Measurements from ENCODE around the gene SF3A1. TPM values are rescaled to one million over a fixed set of nuclear protein-coding genes. Genes with fewer than 3 reads are reported as not detected.

The SF3A1 gene
- total RNA-seq, 1 donor from 2014 or later = 92.9 TPM

DNA sequence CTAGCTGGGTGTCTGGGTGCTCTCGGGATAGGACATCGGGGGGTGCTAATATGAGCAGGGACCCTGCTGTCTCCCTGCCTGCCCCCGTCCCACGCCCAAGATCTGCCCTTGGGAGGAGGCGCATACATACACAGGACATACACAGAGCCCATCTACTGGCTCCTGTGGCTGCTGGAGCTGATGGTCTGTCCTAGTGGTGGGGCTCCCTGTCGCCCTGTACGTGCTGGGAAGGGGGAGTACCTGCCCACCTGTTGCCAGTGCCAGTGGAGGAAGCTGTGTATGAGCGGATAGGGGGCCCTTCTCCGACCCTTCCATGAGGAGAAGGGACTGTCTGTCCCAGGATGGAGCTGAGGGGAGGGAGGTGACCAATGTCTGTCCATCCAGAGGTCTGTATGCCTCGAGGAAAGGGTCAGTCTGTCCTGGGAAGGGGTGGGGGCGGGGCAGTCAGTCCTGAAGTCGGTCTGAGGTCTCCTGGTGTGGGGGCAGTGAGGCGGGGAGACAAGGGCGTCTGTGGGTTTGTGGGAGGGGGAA, 30.9 kb downstream of the SF3A1 start:
- intact Hi-C loops (cut with DNase I) = loop anchor here (1.0 to 5.0 kb wide), 4 partner anchors 15 to 723 kb away; partner anchors contain the start of gene NF2
- Histone ChIP-seq H3K4me3 (peak overlapping the region; percentile 95 to 100), H3K36me3 (peaks cover 0 to 11% of the 10 kb centered on the region in 2 donors), H3K27me3 (no peaks in the 10 kb centered on the region), H3K4me1 (peaks cover 17 to 48% of the 10 kb centered on the region in 2 donors), H3K27ac (peak overlapping the region; percentile 94 to 95), H3K9me3 (no peaks in the 10 kb centered on the region)
- DNase-seq (ENCODE audit: low spot score in 2 of 2) = no peak
- TF ChIP-seq, protein P1, sequence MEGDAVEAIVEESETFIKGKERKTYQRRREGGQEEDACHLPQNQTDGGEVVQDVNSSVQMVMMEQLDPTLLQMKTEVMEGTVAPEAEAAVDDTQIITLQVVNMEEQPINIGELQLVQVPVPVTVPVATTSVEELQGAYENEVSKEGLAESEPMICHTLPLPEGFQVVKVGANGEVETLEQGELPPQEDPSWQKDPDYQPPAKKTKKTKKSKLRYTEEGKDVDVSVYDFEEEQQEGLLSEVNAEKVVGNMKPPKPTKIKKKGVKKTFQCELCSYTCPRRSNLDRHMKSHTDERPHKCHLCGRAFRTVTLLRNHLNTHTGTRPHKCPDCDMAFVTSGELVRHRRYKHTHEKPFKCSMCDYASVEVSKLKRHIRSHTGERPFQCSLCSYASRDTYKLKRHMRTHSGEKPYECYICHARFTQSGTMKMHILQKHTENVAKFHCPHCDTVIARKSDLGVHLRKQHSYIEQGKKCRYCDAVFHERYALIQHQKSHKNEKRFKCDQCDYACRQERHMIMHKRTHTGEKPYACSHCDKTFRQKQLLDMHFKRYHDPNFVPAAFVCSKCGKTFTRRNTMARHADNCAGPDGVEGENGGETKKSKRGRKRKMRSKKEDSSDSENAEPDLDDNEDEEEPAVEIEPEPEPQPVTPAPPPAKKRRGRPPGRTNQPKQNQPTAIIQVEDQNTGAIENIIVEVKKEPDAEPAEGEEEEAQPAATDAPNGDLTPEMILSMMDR (IDR thresholded peaks at IDR 0.05) = no peak

DNA sequence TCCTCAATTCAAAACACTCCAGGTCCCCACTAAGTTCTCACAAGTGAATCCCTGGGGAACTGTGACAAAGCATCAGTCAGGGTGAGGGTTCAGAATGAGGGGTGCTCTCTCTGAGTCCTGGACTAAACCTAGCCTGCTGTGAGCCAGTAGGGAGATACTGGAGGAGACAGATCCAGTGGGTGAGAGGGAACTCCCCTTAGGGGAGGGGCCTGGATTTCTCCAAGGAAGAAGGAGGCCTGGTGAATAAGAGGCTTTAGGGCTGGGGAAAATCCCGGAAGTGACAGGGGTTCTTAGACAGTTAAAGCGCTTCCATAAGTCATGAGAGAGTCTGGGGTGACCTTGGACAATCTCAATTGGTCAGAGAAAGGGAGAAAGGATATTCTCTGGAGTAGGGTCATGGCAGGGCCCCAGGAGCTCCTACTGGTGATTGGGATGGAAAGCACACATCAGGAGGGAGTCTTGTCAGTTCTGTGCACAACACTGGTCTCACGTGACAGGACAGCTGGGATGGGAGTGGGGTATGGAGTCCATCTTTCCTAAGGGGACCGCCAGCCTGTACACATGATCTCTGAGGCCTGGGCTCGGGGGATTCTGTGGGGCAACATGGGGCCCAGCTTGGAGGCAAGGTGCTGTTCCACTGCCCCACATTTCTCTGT, 31.5 kb downstream of the SF3A1 start:
- Histone ChIP-seq H3K27ac (peak overlapping the region; percentile 94 to 95), H3K36me3 (peaks cover 0 to 9% of the 10 kb centered on the region in 2 donors), H3K4me1 (peaks cover 22 to 54% of the 10 kb centered on the region in 2 donors), H3K9me3 (no peaks in the 10 kb centered on the region), H3K4me3 (peak overlapping the region; percentile 95 to 100), H3K27me3 (no peaks in the 10 kb centered on the region)
- intact Hi-C loops (cut with DNase I) = loop anchor here (2.0 to 5.0 kb wide), 2 partner anchors 14 to 723 kb away; partner anchors contain the start of gene NF2
- TF ChIP-seq, protein P1 (IDR thresholded peaks at IDR 0.05) = no peak
- peak; percentile 47 to 88 for DNase-seq (ENCODE audit: low spot score in 2 of 2)

DNA sequence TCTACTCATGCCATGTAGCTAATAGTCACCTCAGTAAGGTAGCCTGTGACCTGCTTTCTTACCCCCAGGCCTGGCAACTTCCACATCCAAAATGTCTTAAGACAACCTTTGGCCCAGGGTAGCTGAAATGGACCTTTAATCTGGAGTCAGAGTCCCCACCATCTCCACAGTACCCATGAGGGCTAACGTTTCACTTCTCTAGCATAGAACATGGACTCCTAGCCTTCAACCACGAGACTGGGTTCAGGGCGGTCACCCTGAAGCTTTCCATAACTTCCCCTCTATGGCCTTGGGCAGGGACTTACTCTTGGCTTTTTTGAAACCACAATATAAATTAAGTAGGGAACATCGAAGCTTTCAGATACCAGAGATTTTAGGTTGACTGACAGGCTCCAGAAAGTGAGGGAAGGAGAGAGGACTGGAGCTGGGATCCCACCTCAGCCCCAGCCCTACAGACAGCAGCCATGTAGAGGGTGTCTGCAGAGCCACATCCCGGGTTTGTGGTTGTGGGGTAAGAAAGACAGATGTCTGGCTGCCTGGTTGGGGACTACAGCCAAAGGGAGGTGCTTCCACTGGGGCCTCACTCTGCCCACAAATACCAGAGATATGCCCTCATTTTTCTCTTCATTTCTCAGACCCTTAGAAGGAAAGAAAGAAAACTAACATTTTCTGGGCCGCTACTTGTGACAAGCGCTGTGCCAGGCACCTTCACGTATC, 32.5 kb downstream of the SF3A1 start:
- no peak for DNase-seq (ENCODE audit: low spot score in 2 of 2)
- intact Hi-C loops (cut with DNase I) = loop anchor here (2.0 kb wide), 1 partner anchor 13 kb away; no protein-coding TSS in a partner anchor
- Histone ChIP-seq H3K27me3 (no peaks in the 10 kb centered on the region), H3K27ac (peak overlapping the region; percentile 94 to 95), H3K36me3 (peaks cover 0 to 10% of the 10 kb centered on the region in 2 donors), H3K4me3 (peak overlapping the region; percentile 95 to 100), H3K9me3 (no peaks in the 10 kb centered on the region), H3K4me1 (peaks cover 22 to 63% of the 10 kb centered on the region in 2 donors)
- TF ChIP-seq, protein P1 (IDR thresholded peaks at IDR 0.05) = no peak

DNA sequence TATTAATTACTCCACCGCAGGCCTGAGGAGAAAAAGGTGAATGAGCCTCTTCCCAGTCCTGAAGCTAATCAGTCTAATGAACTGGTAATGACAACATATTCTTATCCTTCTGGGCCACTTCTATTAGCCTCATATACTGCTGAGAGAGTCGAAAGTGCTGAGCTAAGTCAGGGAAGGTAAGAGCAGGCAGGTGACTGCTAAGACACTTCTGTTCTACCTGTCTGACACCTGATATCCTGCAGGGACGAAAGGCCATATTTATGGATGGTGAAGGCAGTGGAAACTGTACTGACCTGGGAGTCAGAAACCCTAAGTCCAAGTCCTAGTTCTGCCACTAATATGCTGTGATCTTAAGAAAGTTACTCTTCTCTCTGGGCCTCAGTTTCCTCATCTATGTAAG, 33.4 kb downstream of the SF3A1 start:
- peaks cover 22 to 72% of the 10 kb centered on the region in 2 donors for H3K4me1 ChIP-seq
- no peak for DNase-seq (ENCODE audit: low spot score in 2 of 2)
- no peak overlapping the region for H3K4me3 ChIP-seq
- TF ChIP-seq, protein P1 (IDR thresholded peaks at IDR 0.05) = no peak
- no peaks in the 10 kb centered on the region for H3K27me3 ChIP-seq
- intact Hi-C loops (cut with DNase I) = no loop called here
- H3K27ac ChIP-seq = peak overlapping the region; percentile 94 to 95
- no peaks in the 10 kb centered on the region for H3K9me3 ChIP-seq
- H3K36me3 ChIP-seq = peaks cover 0 to 12% of the 10 kb centered on the region in 2 donors

DNA sequence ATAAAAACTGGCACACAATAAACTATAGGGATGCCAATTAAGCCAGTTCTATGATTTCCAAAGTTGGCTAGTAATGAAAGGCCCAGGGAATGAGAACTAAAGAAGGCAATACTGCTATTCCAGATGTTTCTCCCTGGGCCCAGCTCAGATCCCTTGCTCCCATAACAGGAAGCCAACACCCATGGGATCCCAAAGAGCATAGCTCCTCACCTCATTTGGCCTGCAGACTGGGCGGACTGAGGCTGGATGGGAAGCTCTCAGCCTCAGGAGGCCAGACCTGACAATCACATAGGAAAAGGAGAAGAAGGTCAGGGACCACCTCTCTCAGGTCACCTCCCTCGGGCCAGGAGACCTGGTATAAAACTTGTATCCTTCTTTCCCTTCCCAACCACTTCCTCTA, 35.2 kb downstream of the SF3A1 start:
- TF ChIP-seq, protein P1 (IDR thresholded peaks at IDR 0.05) = no peak
- peak overlapping the region; percentile 64 to 95 for H3K27ac ChIP-seq
- no peaks in the 10 kb centered on the region for H3K9me3 ChIP-seq
- H3K36me3 ChIP-seq = peaks cover 0 to 18% of the 10 kb centered on the region in 2 donors
- intact Hi-C loops (cut with DNase I) = no loop called here
- peaks cover 22 to 85% of the 10 kb centered on the region in 2 donors for H3K4me1 ChIP-seq
- H3K27me3 ChIP-seq = no peaks in the 10 kb centered on the region
- DNase-seq (ENCODE audit: low spot score in 2 of 2) = no peak
- peak overlapping the region in 1 of 2 donors; percentile 5 for H3K4me3 ChIP-seq

All from ascending aorta (tissue), 2 donors.